ENCODE results near the gene AP1B1.

- TF ChIP-seq RELA (CRISPR knock-in tag; IDR thresholded peaks at IDR 0.05; ENCODE audit: borderline replicate concordance) (no peak), USF1 (CRISPR knock-in tag; IDR thresholded peaks at IDR 0.05) (no peak), TEAD4 (CRISPR knock-in tag; IDR thresholded peaks at IDR 0.05) (no peak), CTCF (IDR thresholded peaks at IDR 0.05) (no peak), FOXP1 (CRISPR knock-in tag; IDR thresholded peaks at IDR 0.05; ENCODE audit: borderline replicate concordance) (no peak), ZNF532 (CRISPR knock-in tag; IDR thresholded peaks at IDR 0.05; ENCODE audit: borderline replicate concordance) (no peak; the same call in 1 of the 2 replicates), E2F4 (CRISPR knock-in tag; IDR thresholded peaks at IDR 0.05; ENCODE audit: borderline replicate concordance, low read depth) (no peak), ATF3 (CRISPR knock-in tag; conservative IDR thresholded peaks at IDR 0.05) (no peak), TEAD1 (CRISPR knock-in tag; IDR thresholded peaks at IDR 0.05) (no peak), USF2 (CRISPR knock-in tag; IDR thresholded peaks at IDR 0.05) (no peak)
Measured at GRCh38 chr22:29300467-29300806, 87.9 kb downstream of the AP1B1 start.
